ENCODE results near the gene CYSLTR2. TPM values are rescaled to one million over a fixed set of nuclear protein-coding genes. Genes with fewer than 3 reads are reported as not detected.

The CYSLTR2 gene
- total RNA-seq = under 0.01 TPM in 2 replicates

GRCh38 chr13:48653472-48653939, at the start of gene CYSLTR2:
TSS of gene CYSLTR2 (plus strand) at chr13:48653929. CDS start at chr13:48706818, 52,889 bp downstream.

Other genes with a start within 250 kb of the CYSLTR2 start
- 17.0 and 19.1 TPM in 2 replicates for gene LPAR6, start 240.8 kb upstream of the CYSLTR2 start, total RNA-seq
- gene RCBTB2, start 120.8 kb upstream of the CYSLTR2 start, total RNA-seq = 7.5 and 8.2 TPM in 2 replicates

Measured in endothelial cell of coronary artery (primary cell).